ENCODE results near the gene CPEB3. TPM values are rescaled to one million over a fixed set of nuclear protein-coding genes. Genes with fewer than 3 reads are reported as not detected.

The CPEB3 gene
- total RNA-seq, 2 experiments from 2014 or later, result 1.2 to 1.3 TPM

DNA sequence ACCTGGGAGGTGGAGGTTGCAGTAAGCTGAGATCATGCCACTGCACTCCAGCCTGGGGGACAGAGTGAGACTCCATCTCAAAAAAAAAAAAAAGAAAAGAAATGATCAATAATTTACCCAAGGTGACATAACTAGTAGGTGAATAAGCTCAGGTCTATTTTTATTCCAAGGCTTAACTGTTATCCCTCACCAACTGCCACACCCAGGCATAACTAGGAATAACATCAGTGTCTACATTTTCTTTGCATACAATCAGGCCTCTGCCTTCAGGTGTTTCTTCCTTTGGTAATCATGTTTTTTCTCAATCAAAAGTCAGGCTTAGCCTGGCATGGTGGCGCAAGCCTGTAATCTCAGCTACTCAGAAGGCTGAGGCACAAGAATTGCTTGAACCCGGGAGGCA, 26.6 kb downstream of the CPEB3 start:
- DNase-seq (no peak), ATAC-seq (ENCODE audit: poor library complexity) (no peak)
- H3K4me3 ChIP-seq (ENCODE audit: low read length), result no peak overlapping the region
- Mint-ChIP-seq H3K9me3 (no peaks in the 10 kb centered on the region), H3K4me3 (no peak overlapping the region), H3K27ac (no peak overlapping the region), H3K27me3 (no peaks in the 10 kb centered on the region), H3K36me3 (ENCODE audit: low read depth) (no peaks in the 10 kb centered on the region), H3K4me1 (ENCODE audit: low read depth) (no peaks in the 10 kb centered on the region)
- TF ChIP-seq, protein P1, sequence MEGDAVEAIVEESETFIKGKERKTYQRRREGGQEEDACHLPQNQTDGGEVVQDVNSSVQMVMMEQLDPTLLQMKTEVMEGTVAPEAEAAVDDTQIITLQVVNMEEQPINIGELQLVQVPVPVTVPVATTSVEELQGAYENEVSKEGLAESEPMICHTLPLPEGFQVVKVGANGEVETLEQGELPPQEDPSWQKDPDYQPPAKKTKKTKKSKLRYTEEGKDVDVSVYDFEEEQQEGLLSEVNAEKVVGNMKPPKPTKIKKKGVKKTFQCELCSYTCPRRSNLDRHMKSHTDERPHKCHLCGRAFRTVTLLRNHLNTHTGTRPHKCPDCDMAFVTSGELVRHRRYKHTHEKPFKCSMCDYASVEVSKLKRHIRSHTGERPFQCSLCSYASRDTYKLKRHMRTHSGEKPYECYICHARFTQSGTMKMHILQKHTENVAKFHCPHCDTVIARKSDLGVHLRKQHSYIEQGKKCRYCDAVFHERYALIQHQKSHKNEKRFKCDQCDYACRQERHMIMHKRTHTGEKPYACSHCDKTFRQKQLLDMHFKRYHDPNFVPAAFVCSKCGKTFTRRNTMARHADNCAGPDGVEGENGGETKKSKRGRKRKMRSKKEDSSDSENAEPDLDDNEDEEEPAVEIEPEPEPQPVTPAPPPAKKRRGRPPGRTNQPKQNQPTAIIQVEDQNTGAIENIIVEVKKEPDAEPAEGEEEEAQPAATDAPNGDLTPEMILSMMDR (IDR thresholded peaks at IDR 0.05), result no peak
- intact Hi-C loops (cut with DNase I, micrococcal nuclease), result no loop called here
- POLR2A ChIA-PET, result interaction anchor here (0.7 kb wide), 1 partner anchor 12 kb away, joined by 3 read pairs; no protein-coding TSS in a partner anchor
- CTCF ChIA-PET, result no interaction called here
- no peaks in the 10 kb centered on the region for H3K27me3 ChIP-seq (ENCODE audit: control insufficient read depth in 1 of 2, insufficient read depth in 2 of 2, low read length in 2 of 2)
- no peaks in the 10 kb centered on the region for H3K36me3 ChIP-seq (ENCODE audit: insufficient read depth, low read length)
- no peak overlapping the region for H3K27ac ChIP-seq (ENCODE audit: low read depth in 1 of 2, low read length in 2 of 2)
- H3K4me1 ChIP-seq (ENCODE audit: insufficient read depth, low read length), result no peaks in the 10 kb centered on the region
- H3K9me3 ChIP-seq (ENCODE audit: control insufficient read depth in 1 of 2, insufficient read depth in 1 of 2, low read length in 2 of 2), result no peaks in the 10 kb centered on the region

DNA sequence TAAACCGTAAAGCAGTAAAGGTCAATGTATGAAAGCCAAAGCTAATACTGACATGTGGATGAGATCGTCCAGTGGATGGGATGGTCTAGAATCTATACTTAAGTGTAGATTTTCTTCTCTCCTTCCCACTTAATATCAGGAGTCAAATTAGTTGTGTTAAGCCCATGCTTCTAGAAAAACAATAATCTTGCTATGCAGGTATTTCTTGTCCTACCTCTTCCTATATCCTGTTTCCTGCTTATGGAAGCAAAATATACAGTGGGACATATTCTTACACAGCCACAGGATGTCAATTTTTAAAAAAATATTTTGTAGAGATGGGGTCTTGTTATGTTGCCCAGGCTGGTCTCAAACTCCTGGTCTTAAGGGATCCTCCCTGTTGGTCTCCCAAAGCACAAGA, 27.5 kb downstream of the CPEB3 start:
- no peak overlapping the region for H3K4me3 ChIP-seq (ENCODE audit: low read length)
- no peaks in the 10 kb centered on the region for H3K36me3 Mint-ChIP-seq (ENCODE audit: low read depth)
- H3K27ac Mint-ChIP-seq, result no peak overlapping the region
- CTCF ChIA-PET, result no interaction called here
- H3K4me1 Mint-ChIP-seq (ENCODE audit: low read depth), result no peaks in the 10 kb centered on the region
- ATAC-seq (ENCODE audit: poor library complexity), result no peak
- no peak overlapping the region for H3K27ac ChIP-seq (ENCODE audit: low read depth in 1 of 2, low read length in 2 of 2)
- POLR2A ChIA-PET, result no interaction called here
- intact Hi-C loops (cut with DNase I, micrococcal nuclease), result no loop called here
- H3K4me3 Mint-ChIP-seq, result no peak overlapping the region
- H3K9me3 ChIP-seq (ENCODE audit: control insufficient read depth in 1 of 2, insufficient read depth in 1 of 2, low read length in 2 of 2), result no peaks in the 10 kb centered on the region
- H3K36me3 ChIP-seq (ENCODE audit: insufficient read depth, low read length), result no peaks in the 10 kb centered on the region
- TF ChIP-seq, protein P1 (IDR thresholded peaks at IDR 0.05), result no peak
- no peaks in the 10 kb centered on the region for H3K27me3 Mint-ChIP-seq
- no peak for DNase-seq
- no peaks in the 10 kb centered on the region for H3K27me3 ChIP-seq (ENCODE audit: control insufficient read depth in 1 of 2, insufficient read depth in 2 of 2, low read length in 2 of 2)
- H3K4me1 ChIP-seq (ENCODE audit: insufficient read depth, low read length), result no peaks in the 10 kb centered on the region
- no peaks in the 10 kb centered on the region for H3K9me3 Mint-ChIP-seq

DNA sequence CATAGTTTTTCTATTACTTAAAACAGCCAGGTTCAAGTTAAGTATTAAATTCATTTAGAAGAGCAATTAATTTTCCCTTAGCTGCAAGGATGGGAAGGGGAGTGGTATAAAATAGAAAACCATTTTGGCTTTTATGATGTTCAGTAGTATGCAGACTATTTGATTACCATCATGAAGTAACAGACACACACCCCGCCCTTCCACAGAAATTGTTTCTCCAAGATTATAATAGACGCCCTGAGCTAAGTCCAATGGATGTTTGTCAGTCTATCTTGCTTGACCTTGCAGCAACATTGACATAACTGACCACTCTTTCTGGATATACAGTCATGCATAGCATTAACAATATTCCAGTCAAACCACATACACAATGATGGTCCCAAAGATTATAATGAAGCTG, 42.3 kb downstream of the CPEB3 start:
- H3K9me3 Mint-ChIP-seq, result no peaks in the 10 kb centered on the region
- H3K4me3 ChIP-seq (ENCODE audit: low read length), result no peak overlapping the region
- H3K27ac Mint-ChIP-seq, result no peak overlapping the region
- no peaks in the 10 kb centered on the region for H3K36me3 ChIP-seq (ENCODE audit: insufficient read depth, low read length)
- no peak overlapping the region for H3K27ac ChIP-seq (ENCODE audit: low read depth in 1 of 2, low read length in 2 of 2)
- intact Hi-C loops (cut with DNase I, micrococcal nuclease), result no loop called here
- ATAC-seq (ENCODE audit: poor library complexity), result no peak
- H3K9me3 ChIP-seq (ENCODE audit: control insufficient read depth in 1 of 2, insufficient read depth in 1 of 2, low read length in 2 of 2), result no peaks in the 10 kb centered on the region
- TF ChIP-seq, protein P1 (IDR thresholded peaks at IDR 0.05), result no peak
- no peaks in the 10 kb centered on the region for H3K4me1 ChIP-seq (ENCODE audit: insufficient read depth, low read length)
- H3K4me1 Mint-ChIP-seq (ENCODE audit: low read depth), result peaks cover under 1% of the 10 kb centered on the region
- ChIA-PET CTCF (interaction anchor here (0.9 kb wide), 1 partner anchor 45 kb away, joined by 3 read pairs; no protein-coding TSS in a partner anchor), POLR2A (no interaction called here)
- H3K4me3 Mint-ChIP-seq, result no peak overlapping the region
- H3K27me3 ChIP-seq (ENCODE audit: control insufficient read depth in 1 of 2, insufficient read depth in 2 of 2, low read length in 2 of 2), result no peaks in the 10 kb centered on the region
- no peaks in the 10 kb centered on the region for H3K27me3 Mint-ChIP-seq
- no peaks in the 10 kb centered on the region for H3K36me3 Mint-ChIP-seq (ENCODE audit: low read depth)
- DNase-seq, result no peak
